ENCODE data around the gene FOXM1. TPM values are rescaled to one million over a fixed set of nuclear protein-coding genes. Genes with fewer than 3 reads are reported as not detected.

FOXM1 gene
- polyA plus RNA-seq, 1 donor from 2014 or later = 0.31 TPM

DNA sequence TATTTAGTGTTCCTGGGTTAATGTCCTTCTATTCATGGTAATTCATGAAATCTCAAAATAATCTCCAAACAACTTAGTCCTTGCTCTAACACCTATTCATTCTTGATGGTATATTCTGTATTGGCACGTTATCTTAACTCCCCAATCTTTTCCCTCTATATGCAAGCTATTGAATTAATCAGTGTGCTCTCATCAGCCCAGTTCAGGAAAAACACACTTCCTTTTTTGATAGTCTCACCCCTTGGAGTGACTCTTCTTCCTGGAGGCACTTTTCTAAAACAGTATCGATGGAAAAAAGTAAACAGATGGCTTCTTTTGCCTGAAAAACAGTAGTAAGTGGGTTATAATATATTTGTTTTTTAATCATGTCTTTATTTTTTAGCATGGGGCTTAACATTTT is 42.3 kb upstream of the FOXM1 start:
- no peak overlapping the region for H2AFZ ChIP-seq (ENCODE audit: low read depth, low read length)
- no peaks in the 10 kb centered on the region for H3F3A ChIP-seq (ENCODE audit: insufficient read depth, low read length, poor library complexity, severe bottlenecking)
- no peak overlapping the region for H3K4me3 ChIP-seq (ENCODE audit: low read length)
- TF ChIP-seq TAF1 (IDR thresholded peaks at IDR 0.05; ENCODE audit: low read depth) (no peak), POLR2AphosphoS5 (IDR thresholded peaks at IDR 0.05) (no peak), EP300 (conservative IDR thresholded peaks at IDR 0.05; ENCODE audit: poor library complexity, severe bottlenecking) (no peak), EZH2 (IDR thresholded peaks at IDR 0.05; ENCODE audit: borderline replicate concordance, insufficient read depth, low read length, poor library complexity, severe bottlenecking) (no peak)
- no peak overlapping the region for H3K9ac ChIP-seq (ENCODE audit: low read length)
- peaks cover 5% of the 10 kb centered on the region for H3K36me3 ChIP-seq (ENCODE audit: insufficient read depth, low read length)
- no peaks in the 10 kb centered on the region for H3K27me3 ChIP-seq (ENCODE audit: insufficient read depth, low read depth, low read length)
- H3K9me3 ChIP-seq (ENCODE audit: low read length) = no peaks in the 10 kb centered on the region
- H3K79me2 ChIP-seq (replicated peaks; ENCODE audit: insufficient read depth, low read length) = no peaks in the 10 kb centered on the region
- no peak overlapping the region for H3K27ac ChIP-seq (ENCODE audit: low read length)
- H4K20me1 ChIP-seq (ENCODE audit: insufficient read depth) = no peaks in the 10 kb centered on the region
- H3K4me2 ChIP-seq (ENCODE audit: low read length) = no peak overlapping the region
- H3K9me2 ChIP-seq (ENCODE audit: insufficient read depth, low read length) = no peaks in the 10 kb centered on the region

DNA sequence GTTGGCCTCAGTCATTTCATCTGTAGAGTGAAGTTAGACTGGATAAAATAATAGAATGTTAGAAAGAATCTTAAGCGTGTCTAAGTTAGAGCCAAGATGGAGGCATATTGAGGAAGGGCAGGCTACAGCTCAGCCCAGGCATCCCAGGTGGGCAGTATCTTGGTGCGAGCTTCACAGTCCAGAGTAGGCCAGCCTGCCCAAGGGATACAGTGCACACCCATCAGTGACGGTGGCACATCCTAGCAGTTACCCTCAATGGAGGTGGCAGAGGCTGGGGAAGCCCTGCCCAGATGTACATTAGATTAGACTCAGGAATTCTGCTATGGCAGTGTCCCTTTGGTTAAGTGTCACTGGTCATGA is 35.2 kb upstream of the FOXM1 start:
- no peak overlapping the region for H3K9ac ChIP-seq (ENCODE audit: low read length)
- H3K27me3 ChIP-seq (ENCODE audit: insufficient read depth, low read depth, low read length) = no peaks in the 10 kb centered on the region
- TF ChIP-seq RAD21 (conservative IDR thresholded peaks at IDR 0.05) (no peak), REST (IDR thresholded peaks at IDR 0.05; ENCODE audit: borderline replicate concordance) (no peak), TAF1 (IDR thresholded peaks at IDR 0.05; ENCODE audit: low read depth) (no peak), EZH2 (IDR thresholded peaks at IDR 0.05; ENCODE audit: borderline replicate concordance, insufficient read depth, low read length, poor library complexity, severe bottlenecking) (no peak), SMC3 (conservative IDR thresholded peaks at IDR 0.05; ENCODE audit: poor library complexity) (no peak), POLR2AphosphoS5 (IDR thresholded peaks at IDR 0.05) (no peak), MXI1 (conservative IDR thresholded peaks at IDR 0.05; ENCODE audit: poor library complexity, severe bottlenecking) (no peak), EP300 (conservative IDR thresholded peaks at IDR 0.05; ENCODE audit: poor library complexity, severe bottlenecking) (no peak), CTCF (IDR thresholded peaks at IDR 0.05; ENCODE audit: poor library complexity, severe bottlenecking) (no peak)
- no peaks in the 10 kb centered on the region for H3F3A ChIP-seq (ENCODE audit: insufficient read depth, low read length, poor library complexity, severe bottlenecking)
- no peak overlapping the region for H3K27ac ChIP-seq (ENCODE audit: low read length)
- H3K79me2 ChIP-seq (replicated peaks; ENCODE audit: insufficient read depth, low read length) = no peaks in the 10 kb centered on the region
- no peaks in the 10 kb centered on the region for H3K9me3 ChIP-seq (ENCODE audit: low read length)
- H2AFZ ChIP-seq (ENCODE audit: low read depth, low read length) = no peak overlapping the region
- no peaks in the 10 kb centered on the region for H4K20me1 ChIP-seq (ENCODE audit: insufficient read depth)
- no peaks in the 10 kb centered on the region for H3K36me3 ChIP-seq (ENCODE audit: insufficient read depth, low read length)
- H3K4me3 ChIP-seq (ENCODE audit: low read length) = no peak overlapping the region
- no peak overlapping the region for H3K4me2 ChIP-seq (ENCODE audit: low read length)
- no peaks in the 10 kb centered on the region for H3K9me2 ChIP-seq (ENCODE audit: insufficient read depth, low read length)

DNA sequence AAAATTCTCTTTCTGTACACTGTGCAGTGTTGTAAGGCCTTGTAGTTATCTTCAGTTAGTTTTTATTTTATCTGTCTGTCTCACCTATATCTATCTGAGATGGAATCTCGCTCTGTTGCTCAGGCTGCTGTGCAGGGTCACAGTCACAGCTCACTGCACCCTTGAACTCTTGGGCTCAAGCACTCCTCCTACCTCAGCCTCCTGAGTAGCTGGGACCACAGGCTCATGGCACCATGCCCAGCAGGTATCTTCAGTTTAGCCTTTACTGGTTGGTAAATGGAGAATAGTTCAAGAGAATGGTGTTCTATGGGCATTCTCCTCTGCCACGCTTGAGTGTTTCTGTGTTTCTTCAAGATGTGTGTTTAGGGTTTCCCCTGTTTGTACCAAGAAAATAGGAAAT is 27.3 kb upstream of the FOXM1 start:
- Histone ChIP-seq H4K20me1 (ENCODE audit: insufficient read depth) (no peaks in the 10 kb centered on the region), H3K79me2 (replicated peaks; ENCODE audit: insufficient read depth, low read length) (no peaks in the 10 kb centered on the region), H3K9me3 (ENCODE audit: low read length) (no peaks in the 10 kb centered on the region), H3F3A (ENCODE audit: insufficient read depth, low read length, poor library complexity, severe bottlenecking) (no peaks in the 10 kb centered on the region), H2AFZ (ENCODE audit: low read depth, low read length) (no peak overlapping the region), H3K4me3 (ENCODE audit: low read length) (no peak overlapping the region), H3K4me2 (ENCODE audit: low read length) (no peak overlapping the region), H3K9ac (ENCODE audit: low read length) (no peak overlapping the region), H3K36me3 (ENCODE audit: insufficient read depth, low read length) (no peaks in the 10 kb centered on the region), H3K9me2 (ENCODE audit: insufficient read depth, low read length) (no peaks in the 10 kb centered on the region), H3K27me3 (ENCODE audit: insufficient read depth, low read depth, low read length) (no peaks in the 10 kb centered on the region), H3K27ac (ENCODE audit: low read length) (no peak overlapping the region)
- no peak for TF ChIP-seq EZH2 (IDR thresholded peaks at IDR 0.05; ENCODE audit: borderline replicate concordance, insufficient read depth, low read length, poor library complexity, severe bottlenecking)
- no peak for TF ChIP-seq REST (IDR thresholded peaks at IDR 0.05; ENCODE audit: borderline replicate concordance)

Data from neural cell (in vitro differentiated cells).